HepG2 (cell line): ENCODE measurements around the gene MRPL38. TPM values are rescaled to one million over a fixed set of nuclear protein-coding genes. Genes with fewer than 3 reads are reported as not detected.

Source experiments
- FOXA3 ChIP-seq: IDR thresholded peaks from 2 replicates; pipeline ENCODE4 v1.6.1; 2016; ENCODE audit warnings: missing genetic modification reagents, missing compliant biosample characterization
- GATAD1 ChIP-seq: IDR thresholded peaks from 2 replicates; pipeline ENCODE4 v1.6.1; 2016; ENCODE audit warnings: missing genetic modification reagents, missing compliant biosample characterization
- HNRNPUL1 ChIP-seq: fragments of 200-400 bp; formaldehyde crosslinking; IDR thresholded peaks from 2 replicates; pipeline ENCODE4 v1.6.1; 2017; ENCODE audit warnings: low read depth, mild to moderate bottlenecking, low read length, moderate library complexity
- NONO ChIP-seq, 2 experiments: fragments of 450-650 bp in 1 of 2; sonication (generic) in 1 of 2; formaldehyde crosslinking in 1 of 2; IDR thresholded peaks in 1 of 2; conservative IDR thresholded peaks in 1 of 2; 2 replicates each; pipeline versions ENCODE4 v1.6.1 to v1.8.0; 2017 to 2022; ENCODE audit warnings: mild to moderate bottlenecking in 1 of 2, missing genetic modification reagents in 1 of 2, moderate library complexity in 1 of 2
- POLR2G ChIP-seq: fragments of 200-400 bp; formaldehyde crosslinking; IDR thresholded peaks from 2 replicates; pipeline ENCODE4 v1.6.1; 2018; ENCODE audit warnings: mild to moderate bottlenecking, low read depth, low read length, moderate library complexity
- RORA ChIP-seq: sonication (generic); formaldehyde crosslinking; IDR thresholded peaks from 2 replicates; pipeline ENCODE4 v1.5.0; 2020; ENCODE audit warnings: mild to moderate bottlenecking, missing genetic modification reagents, moderate library complexity
- ZBTB3 ChIP-seq: sonication (generic); formaldehyde crosslinking; IDR thresholded peaks from 2 replicates; pipeline ENCODE4 v1.4.0; 2020; ENCODE audit warnings: low read depth, mild to moderate bottlenecking, moderate library complexity, missing genetic modification reagents, borderline replicate concordance
- ZNF138 ChIP-seq: sonication (generic); formaldehyde crosslinking; IDR thresholded peaks from 2 replicates; pipeline ENCODE4 v1.5.0; 2020; ENCODE audit warnings: mild to moderate bottlenecking, low read depth, missing genetic modification reagents
- ZNF256 ChIP-seq: sonication (generic); formaldehyde crosslinking; conservative IDR thresholded peaks from 2 replicates; pipeline ENCODE4 v1.4.0; 2020; ENCODE audit warnings: missing genetic modification reagents
- ZNF446 ChIP-seq: sonication (generic); formaldehyde crosslinking; IDR thresholded peaks from 2 replicates; pipeline ENCODE4 v1.5.0; 2020; ENCODE audit warnings: mild to moderate bottlenecking, missing genetic modification reagents
- ZNF629 ChIP-seq: sonication (generic); formaldehyde crosslinking; conservative IDR thresholded peaks from 2 replicates; pipeline ENCODE4 v1.5.0; 2020; ENCODE audit warnings: missing genetic modification reagents
- ZNF660 ChIP-seq: sonication (generic); formaldehyde crosslinking; IDR thresholded peaks from 2 replicates; pipeline ENCODE4 v1.5.1; 2020; ENCODE audit warnings: mild to moderate bottlenecking, low read depth, missing genetic modification reagents, borderline replicate concordance
- ZNF747 ChIP-seq: sonication (generic); formaldehyde crosslinking; IDR thresholded peaks from 2 replicates; pipeline ENCODE4 v1.8.1; 2023; ENCODE audit warnings: missing genetic modification reagents, mild to moderate bottlenecking, borderline replicate concordance
- ZNF773 ChIP-seq: sonication (generic); formaldehyde crosslinking; IDR thresholded peaks from 2 replicates; pipeline ENCODE4 v1.4.0; 2020; ENCODE audit warnings: missing genetic modification reagents, borderline replicate concordance
- polyA plus RNA-seq, 8 experiments: library from polyadenylated mRNA; depleted of rRNA in 3 of 8; stranded (reverse) in 7 of 8; unstranded in 1 of 8; fragments of >200 nt; fragmentation: Illumina TruSeq in 4 of 8; extraction: Trizol in 4 of 8; gene quantifications; 2 replicates each; pipeline versions ENCODE4 v1.2.1 to v1.2.3, GENCODE V29; 2011 to 2016; ENCODE audit warnings: low read depth in 4 of 8, missing spikeins in 1 of 8, mixed read lengths in 1 of 8; ENCODE audit not compliant: insufficient read depth in 1 of 8
- total RNA-seq, 5 experiments: library from RNA; depleted of rRNA; stranded (reverse); fragments of >200 nt; fragmentation: Illumina TruSeq; extraction: Trizol; gene quantifications; 2 replicates each; pipeline ENCODE4 v1.2.3, GENCODE V29; 2016; ENCODE audit warnings: low read depth in 1 of 5
- TF ChIP-seq, protein P1 (sequence below): sonication (generic); formaldehyde crosslinking; IDR thresholded peaks from 2 replicates; pipeline ENCODE4 v1.9.0; 2021; ENCODE audit warnings: missing genetic modification reagents, borderline replicate concordance
- TF ChIP-seq, protein P2 (sequence below), 2 experiments: sonication (generic) in 1 of 2; formaldehyde crosslinking in 1 of 2; IDR thresholded peaks; 2 replicates each; pipeline versions ENCODE4 v1.6.1 to v1.9.0; 2014 to 2022; ENCODE audit warnings: antibody characterized with exemption in 1 of 2, borderline replicate concordance in 1 of 2, inconsistent platforms in 1 of 2, low read depth in 1 of 2, missing genetic modification reagents in 1 of 2
- TF ChIP-seq, protein P3 (sequence below): sonication (generic); formaldehyde crosslinking; IDR thresholded peaks from 2 replicates; pipeline ENCODE4 v1.8.0; 2022; ENCODE audit warnings: mild to moderate bottlenecking, missing genetic modification reagents, borderline replicate concordance

The MRPL38 gene
- total and polyA plus RNA-seq, 2 of the 13 experiments (the other 11 are each of a cell fraction or from before 2014, with no cell fraction given) = 83.7 to 125 TPM

DNA sequence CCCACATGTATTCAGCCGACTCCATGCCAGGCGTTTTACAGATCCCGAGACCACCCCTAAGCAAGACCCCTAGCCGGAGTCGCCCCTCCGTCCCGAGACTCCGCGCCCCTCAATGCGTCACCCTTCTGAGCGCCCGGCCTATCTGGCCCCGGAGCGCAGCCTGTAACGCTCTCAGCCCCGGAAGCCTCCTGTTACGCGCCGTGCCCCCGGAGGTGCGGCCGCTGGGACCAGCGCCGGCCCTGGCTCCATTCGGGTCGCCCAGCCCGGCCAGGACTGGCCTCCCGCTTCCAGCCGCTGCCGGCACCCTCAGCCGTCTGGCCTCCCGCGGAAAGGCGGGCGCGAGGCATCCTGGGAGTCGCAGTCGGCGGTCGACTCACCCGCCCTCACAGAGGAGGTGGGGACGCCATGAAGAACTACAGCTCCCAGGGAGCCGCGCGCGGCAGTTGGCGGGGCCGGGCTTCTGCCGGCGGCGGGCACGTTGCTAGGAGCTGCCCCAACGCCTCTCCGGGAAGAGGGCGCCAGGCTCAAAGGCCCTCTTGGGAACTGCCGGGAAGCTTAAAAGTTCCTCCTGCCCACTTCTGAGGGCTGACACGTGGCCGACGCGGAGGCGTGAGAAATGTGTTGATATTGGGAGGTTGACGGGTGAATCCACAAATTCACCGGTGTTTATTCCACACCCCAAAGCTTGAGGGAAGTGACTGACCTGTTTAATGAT is 36.2 kb upstream of the MRPL38 start, which contains the start of gene FBF1 (continued):
- 0 out of 2 replicates have a peak, but pooled peaks have one; percentile 49 for TF ChIP-seq ZNF660 (CRISPR knock-in tag)
- TF ChIP-seq, protein P1, sequence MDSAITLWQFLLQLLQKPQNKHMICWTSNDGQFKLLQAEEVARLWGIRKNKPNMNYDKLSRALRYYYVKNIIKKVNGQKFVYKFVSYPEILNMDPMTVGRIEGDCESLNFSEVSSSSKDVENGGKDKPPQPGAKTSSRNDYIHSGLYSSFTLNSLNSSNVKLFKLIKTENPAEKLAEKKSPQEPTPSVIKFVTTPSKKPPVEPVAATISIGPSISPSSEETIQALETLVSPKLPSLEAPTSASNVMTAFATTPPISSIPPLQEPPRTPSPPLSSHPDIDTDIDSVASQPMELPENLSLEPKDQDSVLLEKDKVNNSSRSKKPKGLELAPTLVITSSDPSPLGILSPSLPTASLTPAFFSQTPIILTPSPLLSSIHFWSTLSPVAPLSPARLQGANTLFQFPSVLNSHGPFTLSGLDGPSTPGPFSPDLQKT (CRISPR knock-in tag) = no peak; the same call in 1 of the 2 replicates
- peak; percentile 84; the same call in 1 of the 2 replicates for TF ChIP-seq ZNF747 (CRISPR knock-in tag)
- peak; percentile 98 for TF ChIP-seq POLR2G
- TF ChIP-seq ZNF256 (CRISPR knock-in tag) = 0 out of 2 replicates have a peak, but pooled peaks have one; percentile 66
- TF ChIP-seq ZNF773 (CRISPR knock-in tag) = peak; percentile 77; the same call in 1 of the 2 replicates
- TF ChIP-seq, protein P2, sequence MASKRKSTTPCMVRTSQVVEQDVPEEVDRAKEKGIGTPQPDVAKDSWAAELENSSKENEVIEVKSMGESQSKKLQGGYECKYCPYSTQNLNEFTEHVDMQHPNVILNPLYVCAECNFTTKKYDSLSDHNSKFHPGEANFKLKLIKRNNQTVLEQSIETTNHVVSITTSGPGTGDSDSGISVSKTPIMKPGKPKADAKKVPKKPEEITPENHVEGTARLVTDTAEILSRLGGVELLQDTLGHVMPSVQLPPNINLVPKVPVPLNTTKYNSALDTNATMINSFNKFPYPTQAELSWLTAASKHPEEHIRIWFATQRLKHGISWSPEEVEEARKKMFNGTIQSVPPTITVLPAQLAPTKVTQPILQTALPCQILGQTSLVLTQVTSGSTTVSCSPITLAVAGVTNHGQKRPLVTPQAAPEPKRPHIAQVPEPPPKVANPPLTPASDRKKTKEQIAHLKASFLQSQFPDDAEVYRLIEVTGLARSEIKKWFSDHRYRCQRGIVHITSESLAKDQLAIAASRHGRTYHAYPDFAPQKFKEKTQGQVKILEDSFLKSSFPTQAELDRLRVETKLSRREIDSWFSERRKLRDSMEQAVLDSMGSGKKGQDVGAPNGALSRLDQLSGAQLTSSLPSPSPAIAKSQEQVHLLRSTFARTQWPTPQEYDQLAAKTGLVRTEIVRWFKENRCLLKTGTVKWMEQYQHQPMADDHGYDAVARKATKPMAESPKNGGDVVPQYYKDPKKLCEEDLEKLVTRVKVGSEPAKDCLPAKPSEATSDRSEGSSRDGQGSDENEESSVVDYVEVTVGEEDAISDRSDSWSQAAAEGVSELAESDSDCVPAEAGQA (IDR thresholded peaks at IDR 0.05; ENCODE audit: low read depth) = peak; percentile 65
- TF ChIP-seq, protein P2 (CRISPR knock-in tag; IDR thresholded peaks at IDR 0.05; ENCODE audit: borderline replicate concordance) = 0 out of 2 replicates have a peak, but pooled peaks have one; percentile 78
- TF ChIP-seq ZNF446 (CRISPR knock-in tag) = peak; percentile 93
- no peak for TF ChIP-seq ZNF629 (CRISPR knock-in tag)
- TF ChIP-seq NONO (IDR thresholded peaks at IDR 0.05) = no peak
- peak; percentile 98 for TF ChIP-seq NONO (CRISPR knock-in tag; conservative IDR thresholded peaks at IDR 0.05)
- peak; percentile 68; the same call in 1 of the 2 replicates for TF ChIP-seq HNRNPUL1
- TF ChIP-seq ZNF138 (CRISPR knock-in tag) = 0 out of 2 replicates have a peak, but pooled peaks have one; percentile 14
- TF ChIP-seq, protein P3, sequence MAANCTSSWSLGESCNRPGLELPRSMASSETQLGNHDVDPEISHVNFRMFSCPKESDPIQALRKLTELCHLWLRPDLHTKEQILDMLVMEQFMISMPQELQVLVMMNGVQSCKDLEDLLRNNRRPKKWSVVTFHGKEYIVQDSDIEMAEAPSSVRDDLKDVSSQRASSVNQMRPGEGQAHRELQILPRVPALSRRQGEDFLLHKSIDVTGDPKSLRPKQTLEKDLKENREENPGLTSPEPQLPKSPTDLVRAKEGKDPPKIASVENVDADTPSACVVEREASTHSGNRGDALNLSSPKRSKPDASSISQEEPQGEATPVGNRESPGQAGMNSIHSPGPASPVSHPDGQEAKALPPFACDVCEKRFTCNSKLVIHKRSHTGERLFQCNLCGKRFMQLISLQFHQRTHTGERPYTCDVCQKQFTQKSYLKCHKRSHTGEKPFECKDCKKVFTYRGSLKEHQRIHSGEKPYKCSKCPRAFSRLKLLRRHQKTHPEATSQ (CRISPR knock-in tag) = no peak; the same call in 1 of the 2 replicates
- peak; percentile 74 for TF ChIP-seq FOXA3 (CRISPR knock-in tag)
- peak; percentile 85 for TF ChIP-seq GATAD1 (CRISPR knock-in tag)
- TF ChIP-seq RORA (CRISPR knock-in tag) = no peak
- no peak for TF ChIP-seq ZBTB3 (CRISPR knock-in tag)
